Measurements from ENCODE around the gene GALNT6.

GALNT6 gene

DNA sequence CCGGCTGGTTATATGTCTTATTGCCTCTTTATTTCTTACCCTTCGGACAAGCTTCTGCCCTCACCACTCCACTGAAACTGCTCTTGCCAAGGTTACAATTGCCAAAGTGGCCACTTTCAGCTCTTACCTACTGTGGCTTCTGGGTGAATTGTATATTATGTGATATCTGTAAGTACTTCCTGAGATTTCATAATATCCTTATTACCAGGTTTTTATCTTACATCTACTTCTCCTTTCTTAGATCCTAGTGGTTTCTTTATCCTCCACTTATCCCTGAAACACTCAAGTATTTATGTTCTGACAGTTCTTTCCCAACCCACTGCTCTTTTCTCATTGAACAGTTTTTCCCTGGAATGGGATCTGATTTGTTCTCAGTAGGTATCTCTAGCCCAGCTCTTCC lies 55.3 kb downstream of the GALNT6 start:
- Histone ChIP-seq H3K23ac (ENCODE audit: low read length in 2 of 2) (no peak overlapping the region), H3K27me3 (ENCODE audit: control insufficient read depth in 1 of 2, insufficient read depth in 1 of 2, low read length in 2 of 2) (no peaks in the 10 kb centered on the region), H3K9ac (ENCODE audit: low read length) (no peak overlapping the region), H3K18ac (ENCODE audit: low read depth in 1 of 2, low read length in 2 of 2) (no peak overlapping the region), H2AFZ (ENCODE audit: low read depth, low read length) (no peak overlapping the region), H4K91ac (ENCODE audit: low read length) (no peak overlapping the region), H3K27ac (ENCODE audit: low read length, poor library complexity, severe bottlenecking) (no peak overlapping the region), H2BK15ac (ENCODE audit: low read depth, poor library complexity, severe bottlenecking) (no peak overlapping the region), H3K4me1 (ENCODE audit: control insufficient read depth, insufficient read depth, low read depth, low read length) (no peaks in the 10 kb centered on the region), H3K79me1 (replicated peaks; ENCODE audit: low read length, poor library complexity, severe bottlenecking) (no peaks in the 10 kb centered on the region), H3K14ac (ENCODE audit: low read length in 2 of 2) (no peak overlapping the region), H3K36me3 (ENCODE audit: control insufficient read depth in 1 of 2, insufficient read depth in 2 of 2, low read depth in 1 of 2, low read length in 2 of 2) (no peaks in the 10 kb centered on the region), H2BK12ac (ENCODE audit: low read length in 2 of 2) (no peak overlapping the region), H2AK5ac (ENCODE audit: low read length, severe bottlenecking) (no peak overlapping the region), H2BK5ac (ENCODE audit: low read depth, low read length, poor library complexity, severe bottlenecking) (no peak overlapping the region), H3K4me3 (ENCODE audit: insufficient read depth in 1 of 2, low read depth in 1 of 2, low read length in 2 of 2) (no peak overlapping the region), H3K9me3 (ENCODE audit: control insufficient read depth, low read length) (no peaks in the 10 kb centered on the region), H3K4me2 (ENCODE audit: low read length, poor library complexity, severe bottlenecking) (no peak overlapping the region), H3K4ac (ENCODE audit: low read depth in 1 of 2, low read length in 2 of 2) (no peak overlapping the region), H4K8ac (ENCODE audit: low read length) (no peak overlapping the region), H2BK120ac (ENCODE audit: low read depth, low read length) (no peak overlapping the region)
- peak; percentile 13 for DNase-seq
- 83% methylated on average over 1 of the region's 2 CpGs for WGBS

DNA sequence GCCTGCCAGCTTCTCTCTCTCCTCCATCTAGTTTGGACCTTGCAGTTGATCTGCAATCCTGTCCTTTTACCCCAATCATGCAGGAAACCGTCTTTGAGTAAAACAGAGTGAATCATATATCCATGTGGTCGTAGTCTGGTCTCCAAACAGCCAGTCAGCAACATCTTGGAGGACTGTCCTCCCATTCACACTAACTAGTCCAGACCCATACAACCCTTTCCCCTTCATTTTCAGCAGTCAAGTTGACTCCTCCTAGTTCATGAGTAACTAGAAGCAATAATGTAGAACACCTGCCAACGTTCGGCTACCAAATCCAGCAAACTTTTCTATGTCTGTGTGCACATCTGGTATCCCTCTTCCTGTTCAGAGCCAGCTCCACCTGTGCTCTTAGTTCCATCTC lies 56.4 kb downstream of the GALNT6 start:
- DNase-seq: no peak
- 88% methylated on average over 4 of the region's 4 CpGs for WGBS

DNA sequence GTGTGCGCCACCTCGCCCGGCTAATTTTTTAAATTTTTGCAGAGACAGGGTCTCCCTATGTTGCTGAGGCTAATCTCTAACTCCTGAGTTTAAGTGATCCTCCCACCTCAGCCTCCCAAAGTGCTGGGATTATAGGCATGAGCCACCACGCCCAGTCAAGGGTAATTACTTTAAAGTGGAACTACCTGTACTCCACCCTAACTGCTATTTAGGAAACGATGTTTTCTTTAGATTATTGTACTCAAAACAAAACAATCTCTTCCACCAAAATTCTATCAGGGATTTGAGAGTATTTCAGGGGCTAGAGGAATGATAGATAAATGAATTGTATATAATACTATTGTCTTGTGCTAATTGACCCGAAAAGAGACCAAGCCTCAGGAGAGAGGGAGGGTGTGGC lies 57.7 kb downstream of the GALNT6 start:
- Histone ChIP-seq H4K8ac (ENCODE audit: low read length) (no peak overlapping the region), H2AK5ac (ENCODE audit: low read length, severe bottlenecking) (no peak overlapping the region), H3K4me3 (ENCODE audit: insufficient read depth in 1 of 2, low read depth in 1 of 2, low read length in 2 of 2) (no peak overlapping the region), H3K4me2 (ENCODE audit: low read length, poor library complexity, severe bottlenecking) (no peak overlapping the region), H3K4me1 (ENCODE audit: control insufficient read depth, insufficient read depth, low read depth, low read length) (no peaks in the 10 kb centered on the region), H3K14ac (ENCODE audit: low read length in 2 of 2) (no peak overlapping the region), H3K27me3 (ENCODE audit: control insufficient read depth in 1 of 2, insufficient read depth in 1 of 2, low read length in 2 of 2) (no peaks in the 10 kb centered on the region), H3K36me3 (ENCODE audit: control insufficient read depth in 1 of 2, insufficient read depth in 2 of 2, low read depth in 1 of 2, low read length in 2 of 2) (no peaks in the 10 kb centered on the region), H3K18ac (ENCODE audit: low read depth in 1 of 2, low read length in 2 of 2) (no peak overlapping the region), H2BK15ac (ENCODE audit: low read depth, poor library complexity, severe bottlenecking) (no peak overlapping the region), H4K91ac (ENCODE audit: low read length) (no peak overlapping the region), H2BK12ac (ENCODE audit: low read length in 2 of 2) (no peak overlapping the region), H2AFZ (ENCODE audit: low read depth, low read length) (no peak overlapping the region), H2BK120ac (ENCODE audit: low read depth, low read length) (no peak overlapping the region), H3K9ac (ENCODE audit: low read length) (no peak overlapping the region), H3K9me3 (ENCODE audit: control insufficient read depth, low read length) (no peaks in the 10 kb centered on the region), H3K23ac (ENCODE audit: low read length in 2 of 2) (no peak overlapping the region), H3K79me1 (replicated peaks; ENCODE audit: low read length, poor library complexity, severe bottlenecking) (no peaks in the 10 kb centered on the region), H2BK5ac (ENCODE audit: low read depth, low read length, poor library complexity, severe bottlenecking) (no peak overlapping the region), H3K4ac (ENCODE audit: low read depth in 1 of 2, low read length in 2 of 2) (no peak overlapping the region), H3K27ac (ENCODE audit: low read length, poor library complexity, severe bottlenecking) (no peak overlapping the region)
- 75% methylated on average over 5 of the region's 6 CpGs for WGBS
- no peak for DNase-seq

More for the DNA sequence above, 56.4 kb downstream of the GALNT6 start:
- Histone ChIP-seq H2BK12ac (ENCODE audit: low read length in 2 of 2) (no peak overlapping the region), H3K27ac (ENCODE audit: low read length, poor library complexity, severe bottlenecking) (no peak overlapping the region), H3K36me3 (ENCODE audit: control insufficient read depth in 1 of 2, insufficient read depth in 2 of 2, low read depth in 1 of 2, low read length in 2 of 2) (no peaks in the 10 kb centered on the region), H3K27me3 (ENCODE audit: control insufficient read depth in 1 of 2, insufficient read depth in 1 of 2, low read length in 2 of 2) (no peaks in the 10 kb centered on the region), H4K91ac (ENCODE audit: low read length) (no peak overlapping the region), H3K14ac (ENCODE audit: low read length in 2 of 2) (no peak overlapping the region), H3K9ac (ENCODE audit: low read length) (no peak overlapping the region), H2BK120ac (ENCODE audit: low read depth, low read length) (no peak overlapping the region), H3K18ac (ENCODE audit: low read depth in 1 of 2, low read length in 2 of 2) (no peak overlapping the region), H3K9me3 (ENCODE audit: control insufficient read depth, low read length) (no peaks in the 10 kb centered on the region), H3K79me1 (replicated peaks; ENCODE audit: low read length, poor library complexity, severe bottlenecking) (no peaks in the 10 kb centered on the region), H3K4me3 (ENCODE audit: insufficient read depth in 1 of 2, low read depth in 1 of 2, low read length in 2 of 2) (no peak overlapping the region), H4K8ac (ENCODE audit: low read length) (no peak overlapping the region), H3K4me2 (ENCODE audit: low read length, poor library complexity, severe bottlenecking) (no peak overlapping the region), H3K4ac (ENCODE audit: low read depth in 1 of 2, low read length in 2 of 2) (no peak overlapping the region), H2BK15ac (ENCODE audit: low read depth, poor library complexity, severe bottlenecking) (no peak overlapping the region), H3K4me1 (ENCODE audit: control insufficient read depth, insufficient read depth, low read depth, low read length) (no peaks in the 10 kb centered on the region), H3K23ac (ENCODE audit: low read length in 2 of 2) (no peak overlapping the region), H2AFZ (ENCODE audit: low read depth, low read length) (no peak overlapping the region), H2BK5ac (ENCODE audit: low read depth, low read length, poor library complexity, severe bottlenecking) (no peak overlapping the region), H2AK5ac (ENCODE audit: low read length, severe bottlenecking) (no peak overlapping the region)

DNA sequence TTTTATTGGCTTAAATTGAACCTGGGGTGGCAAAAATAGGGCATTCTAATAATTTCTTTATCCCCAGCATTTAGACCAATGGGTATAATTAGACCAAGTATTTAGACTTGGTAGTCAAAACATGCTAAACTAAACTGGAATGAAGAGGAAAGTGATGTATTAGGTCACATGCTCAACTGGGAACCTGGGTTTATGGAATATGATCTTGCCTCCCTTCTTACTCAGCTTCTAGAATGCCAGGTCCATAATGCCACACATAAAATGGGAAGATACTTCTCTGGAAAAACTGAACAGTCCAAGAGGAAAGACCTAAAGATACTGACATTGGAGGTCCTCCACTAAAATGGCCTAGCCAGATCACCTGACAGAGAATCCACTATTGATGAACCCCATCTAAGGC lies 61.0 kb downstream of the GALNT6 start:
- Histone ChIP-seq H3K4ac (ENCODE audit: low read depth in 1 of 2, low read length in 2 of 2) (no peak overlapping the region), H2BK12ac (ENCODE audit: low read length in 2 of 2) (no peak overlapping the region), H3K9ac (ENCODE audit: low read length) (no peak overlapping the region), H4K91ac (ENCODE audit: low read length) (no peak overlapping the region), H2AFZ (ENCODE audit: low read depth, low read length) (no peak overlapping the region), H2BK15ac (ENCODE audit: low read depth, poor library complexity, severe bottlenecking) (no peak overlapping the region), H2BK120ac (ENCODE audit: low read depth, low read length) (no peak overlapping the region), H3K4me3 (ENCODE audit: insufficient read depth in 1 of 2, low read depth in 1 of 2, low read length in 2 of 2) (no peak overlapping the region), H3K9me3 (ENCODE audit: control insufficient read depth, low read length) (no peaks in the 10 kb centered on the region), H4K8ac (ENCODE audit: low read length) (no peak overlapping the region), H3K27me3 (ENCODE audit: control insufficient read depth in 1 of 2, insufficient read depth in 1 of 2, low read length in 2 of 2) (no peaks in the 10 kb centered on the region), H2BK5ac (ENCODE audit: low read depth, low read length, poor library complexity, severe bottlenecking) (no peak overlapping the region), H3K36me3 (ENCODE audit: control insufficient read depth in 1 of 2, insufficient read depth in 2 of 2, low read depth in 1 of 2, low read length in 2 of 2) (no peaks in the 10 kb centered on the region), H3K4me1 (ENCODE audit: control insufficient read depth, insufficient read depth, low read depth, low read length) (no peaks in the 10 kb centered on the region), H3K27ac (ENCODE audit: low read length, poor library complexity, severe bottlenecking) (no peak overlapping the region), H3K14ac (ENCODE audit: low read length in 2 of 2) (no peak overlapping the region), H3K4me2 (ENCODE audit: low read length, poor library complexity, severe bottlenecking) (no peak overlapping the region), H3K23ac (ENCODE audit: low read length in 2 of 2) (no peak overlapping the region), H3K79me1 (replicated peaks; ENCODE audit: low read length, poor library complexity, severe bottlenecking) (no peaks in the 10 kb centered on the region), H3K18ac (ENCODE audit: low read depth in 1 of 2, low read length in 2 of 2) (no peak overlapping the region), H2AK5ac (ENCODE audit: low read length, severe bottlenecking) (no peak overlapping the region)
- DNase-seq: no peak
